H1 (cell line): Measurements from ENCODE around the gene GID4. TPM values are rescaled to one million over a fixed set of nuclear protein-coding genes. Genes with fewer than 3 reads are reported as not detected.
A peak's percentile ranks its signal among the peaks of the same experiment; 100 is the strongest.

Experiments used
- BCL11A ChIP-seq, 2 experiments: IDR thresholded peaks; one replicate each; pipeline ENCODE4 v1.6.1; 2011; ENCODE audit warnings: low read depth in 2 of 2, low read length in 2 of 2, mild to moderate bottlenecking in 2 of 2
- CBX5 ChIP-seq: fragments of 300-800, 300-1000 bp; sonication (generic); IDR thresholded peaks from 2 replicates; pipeline ENCODE4 v1.7.1; 2016; ENCODE audit warnings: antibody characterized with exemption, low read length, low read depth
- CEBPB ChIP-seq: IDR thresholded peaks from 2 replicates; pipeline ENCODE4 v1.6.1; 2012; ENCODE audit warnings: low read depth, low read length
- CHD1 ChIP-seq: IDR thresholded peaks from 2 replicates; pipeline ENCODE4 v1.6.1; 2012; ENCODE audit warnings: low read depth, low read length, improper control_type of control experiment
- CREB1 ChIP-seq: IDR thresholded peaks from 2 replicates; pipeline ENCODE4 v1.6.1; 2012; ENCODE audit warnings: inconsistent platforms
- GTF2F1 ChIP-seq: IDR thresholded peaks from 2 replicates; pipeline ENCODE4 v1.6.1; 2012; ENCODE audit warnings: low read depth, low read length, improper control_type of control experiment, borderline replicate concordance
- HDAC2 ChIP-seq, 2 experiments: fragments of 300-600 bp in 1 of 2; sonication (generic) in 1 of 2; IDR thresholded peaks; 2 replicates each; pipeline ENCODE4 v1.6.1; 2011 to 2012; ENCODE audit warnings: low read depth in 2 of 2, low read length in 2 of 2, mild to moderate bottlenecking in 2 of 2, moderate library complexity in 2 of 2, borderline replicate concordance in 1 of 2, inconsistent platforms in 1 of 2
- HDAC6 ChIP-seq: IDR thresholded peaks from one replicate; pipeline ENCODE4 v1.7.1; 2012; ENCODE audit warnings: low read depth, mild to moderate bottlenecking, inconsistent platforms, low read length, moderate library complexity
- JUN ChIP-seq: IDR thresholded peaks from 2 replicates; pipeline ENCODE4 v1.6.1; 2011; ENCODE audit warnings: low read depth, mild to moderate bottlenecking, improper control_type of control experiment, low read length
- KDM1A ChIP-seq: fragments of 200-600, 300-600 bp; sonication (generic); IDR thresholded peaks from 2 replicates; pipeline ENCODE4 v1.7.1; 2016; ENCODE audit warnings: mild to moderate bottlenecking, low read length, borderline replicate concordance
- KDM5A ChIP-seq: fragments of 200-600 bp; IDR thresholded peaks from 2 replicates; pipeline ENCODE4 v1.7.1; 2012; ENCODE audit warnings: mild to moderate bottlenecking, low read length, inconsistent platforms, mixed read lengths
- NRF1 ChIP-seq: IDR thresholded peaks from 2 replicates; pipeline ENCODE4 v1.6.1; 2011; ENCODE audit warnings: mild to moderate bottlenecking, low read depth, low read length, improper control_type of control experiment
- POLR2AphosphoS5 ChIP-seq: IDR thresholded peaks from 2 replicates; pipeline ENCODE4 v1.6.1; 2011; ENCODE audit warnings: low read depth, low read length
- POU5F1 ChIP-seq: IDR thresholded peaks from 2 replicates; pipeline ENCODE4 v1.6.1; 2011; ENCODE audit warnings: low read depth, mild to moderate bottlenecking, low read length, moderate library complexity
- RXRA ChIP-seq: IDR thresholded peaks from 2 replicates; pipeline ENCODE4 v1.6.1; 2011; ENCODE audit warnings: low read depth, mild to moderate bottlenecking, low read length, moderate library complexity; ENCODE audit not compliant: insufficient read depth
- SRF ChIP-seq: IDR thresholded peaks from 2 replicates; pipeline ENCODE4 v1.6.1; 2011; ENCODE audit warnings: mild to moderate bottlenecking, low read depth, low read length, moderate library complexity
- TAF1 ChIP-seq: IDR thresholded peaks from 2 replicates; pipeline ENCODE4 v1.6.1; 2011; ENCODE audit warnings: mild to moderate bottlenecking, low read depth, low read length
- TAF7 ChIP-seq: optimal IDR thresholded peaks from 2 replicates; pipeline ENCODE3; 2011; ENCODE audit warnings: low read depth, mild to moderate bottlenecking, inconsistent platforms, low read length, moderate library complexity, borderline replicate concordance
- polyA plus RNA-seq, 7 experiments: library from polyadenylated mRNA; depleted of rRNA in 3 of 7; stranded (reverse) in 5 of 7; unstranded in 2 of 7; fragments of >200 nt in 5 of 7; fragments of 200-250 nt in 2 of 7; gene quantifications; 1 replicate in 5 of 7; 2 replicates in 1 of 7; 4 replicates in 1 of 7; pipeline versions ENCODE4 v1.2.1 to v1.2.3, GENCODE V29; 2011 to 2013; ENCODE audit warnings: missing spikeins in 2 of 7, mixed read lengths in 2 of 7
- total RNA-seq: library from RNA; stranded (reverse); fragmentation: NEBNext Ultra II Directional; extraction: Animal tissue kit (Norgen Biotek cat#: 25700); gene quantifications from 2 replicates; pipeline ENCODE4 v1.2.1, GENCODE V29; 2021
- TF ChIP-seq, protein P1 (sequence below), 3 experiments: IDR thresholded peaks; 1 replicate in 2 of 3; 2 replicates in 1 of 3; pipeline versions ENCODE4 v1.5.1 to v1.6.1; 2011; ENCODE audit warnings: low read length in 3 of 3, mild to moderate bottlenecking in 3 of 3, inconsistent platforms in 2 of 3, low read depth in 1 of 3, moderate library complexity in 1 of 3; ENCODE audit not compliant: insufficient read depth in 1 of 3; ENCODE audit errors: control extremely low read depth in 1 of 3
- TF ChIP-seq, protein P2 (sequence below): IDR thresholded peaks from 2 replicates; pipeline ENCODE4 v1.6.1; 2012; ENCODE audit warnings: low read length, inconsistent platforms

Gene GID4
- total and polyA plus RNA-seq, 2 of the 8 experiments (the other 6 are each of a cell fraction or from before 2014, with no cell fraction given) = 5.6 to 15.0 TPM

DNA sequence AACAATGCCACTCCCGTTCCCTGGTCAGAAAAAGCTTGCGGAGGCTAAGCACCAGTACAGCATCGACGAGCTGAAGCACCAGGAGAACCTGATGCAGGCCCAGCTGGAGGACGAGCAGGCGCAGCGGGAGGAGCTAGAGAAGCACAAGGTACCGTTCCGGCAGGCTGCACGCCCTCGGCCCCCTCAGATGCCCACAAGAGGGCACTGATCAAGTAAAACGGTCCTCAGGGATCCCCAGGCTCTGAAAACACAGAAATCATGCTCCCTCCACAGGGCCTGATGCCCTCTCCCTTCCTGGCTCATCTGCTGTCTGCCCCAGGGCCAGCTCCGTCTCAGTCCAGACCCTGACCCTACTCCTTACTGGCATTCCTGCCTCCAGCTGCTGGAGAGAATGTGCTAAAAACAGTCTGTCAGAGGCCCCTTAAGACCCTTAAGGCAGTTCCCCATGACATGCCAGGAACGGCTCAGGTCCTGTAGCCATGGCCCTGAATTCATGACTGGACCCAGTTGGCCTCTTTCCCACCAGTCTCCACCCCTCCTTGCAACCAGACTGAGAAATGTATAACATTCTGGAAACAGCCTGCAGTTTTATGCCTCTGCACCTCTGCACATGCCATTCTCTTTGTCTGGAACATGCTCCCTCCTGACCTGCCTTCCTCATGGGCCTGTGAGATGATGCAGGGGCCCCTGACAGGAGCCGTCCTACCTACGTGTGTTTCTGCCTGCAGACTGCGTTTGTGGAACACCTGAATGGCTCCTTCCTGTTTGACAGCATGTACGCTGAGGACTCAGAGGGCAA lies 44.7 kb upstream of the GID4 start (continued):
- TF ChIP-seq, protein P1, sequence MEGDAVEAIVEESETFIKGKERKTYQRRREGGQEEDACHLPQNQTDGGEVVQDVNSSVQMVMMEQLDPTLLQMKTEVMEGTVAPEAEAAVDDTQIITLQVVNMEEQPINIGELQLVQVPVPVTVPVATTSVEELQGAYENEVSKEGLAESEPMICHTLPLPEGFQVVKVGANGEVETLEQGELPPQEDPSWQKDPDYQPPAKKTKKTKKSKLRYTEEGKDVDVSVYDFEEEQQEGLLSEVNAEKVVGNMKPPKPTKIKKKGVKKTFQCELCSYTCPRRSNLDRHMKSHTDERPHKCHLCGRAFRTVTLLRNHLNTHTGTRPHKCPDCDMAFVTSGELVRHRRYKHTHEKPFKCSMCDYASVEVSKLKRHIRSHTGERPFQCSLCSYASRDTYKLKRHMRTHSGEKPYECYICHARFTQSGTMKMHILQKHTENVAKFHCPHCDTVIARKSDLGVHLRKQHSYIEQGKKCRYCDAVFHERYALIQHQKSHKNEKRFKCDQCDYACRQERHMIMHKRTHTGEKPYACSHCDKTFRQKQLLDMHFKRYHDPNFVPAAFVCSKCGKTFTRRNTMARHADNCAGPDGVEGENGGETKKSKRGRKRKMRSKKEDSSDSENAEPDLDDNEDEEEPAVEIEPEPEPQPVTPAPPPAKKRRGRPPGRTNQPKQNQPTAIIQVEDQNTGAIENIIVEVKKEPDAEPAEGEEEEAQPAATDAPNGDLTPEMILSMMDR (IDR thresholded peaks at IDR 0.05; ENCODE audit: control extremely low read depth in 1 of 3, insufficient read depth in 1 of 3, low read depth in 1 of 3, low read length in 3 of 3) = peak; percentile 77 to 86 (median 80)
- TF ChIP-seq CHD1 (no peak), CREB1 (no peak), BCL11A (IDR thresholded peaks at IDR 0.05; ENCODE audit: low read depth in 2 of 2, low read length in 2 of 2) (no peak), JUN (no peak), KDM1A (no peak), NRF1 (no peak), CEBPB (no peak), HDAC2 (IDR thresholded peaks at IDR 0.05; ENCODE audit: borderline replicate concordance in 1 of 2, low read depth in 2 of 2, low read length in 2 of 2) (no peak), HDAC6 (no peak), RXRA (no peak), CBX5 (no peak), TAF1 (no peak), SRF (no peak), KDM5A (no peak), POU5F1 (no peak), GTF2F1 (no peak), POLR2AphosphoS5 (no peak), TAF7 (no peak)
- TF ChIP-seq, protein P2, sequence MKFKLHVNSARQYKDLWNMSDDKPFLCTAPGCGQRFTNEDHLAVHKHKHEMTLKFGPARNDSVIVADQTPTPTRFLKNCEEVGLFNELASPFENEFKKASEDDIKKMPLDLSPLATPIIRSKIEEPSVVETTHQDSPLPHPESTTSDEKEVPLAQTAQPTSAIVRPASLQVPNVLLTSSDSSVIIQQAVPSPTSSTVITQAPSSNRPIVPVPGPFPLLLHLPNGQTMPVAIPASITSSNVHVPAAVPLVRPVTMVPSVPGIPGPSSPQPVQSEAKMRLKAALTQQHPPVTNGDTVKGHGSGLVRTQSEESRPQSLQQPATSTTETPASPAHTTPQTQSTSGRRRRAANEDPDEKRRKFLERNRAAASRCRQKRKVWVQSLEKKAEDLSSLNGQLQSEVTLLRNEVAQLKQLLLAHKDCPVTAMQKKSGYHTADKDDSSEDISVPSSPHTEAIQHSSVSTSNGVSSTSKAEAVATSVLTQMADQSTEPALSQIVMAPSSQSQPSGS = no peak
